HG03135 (cell line): Measurements from ENCODE around the gene CENPS.
"Not testable (repeated sequence)": the region's sequence is repeated elsewhere in the genome, so short reads cannot be mapped to it uniquely, and the experiment has no call there.

Source experiments
- ATAC-seq: cut with Tn5 transposase; IDR thresholded peaks from one replicate; pipeline ENCODE4 v1.9.1; 2021; ENCODE audit warnings: mild to moderate bottlenecking, moderate library complexity; ENCODE audit not compliant: unreplicated experiment

The CENPS gene

GRCh38 chr1:10430216-10431069 lies at the start of gene CENPS:
Gene CENPS, plus strand, starts transcription at chr1:10430433. Its CDS starts 85 bp downstream, at chr1:10430518.
- peak; percentile 77 for ATAC-seq

DNA sequence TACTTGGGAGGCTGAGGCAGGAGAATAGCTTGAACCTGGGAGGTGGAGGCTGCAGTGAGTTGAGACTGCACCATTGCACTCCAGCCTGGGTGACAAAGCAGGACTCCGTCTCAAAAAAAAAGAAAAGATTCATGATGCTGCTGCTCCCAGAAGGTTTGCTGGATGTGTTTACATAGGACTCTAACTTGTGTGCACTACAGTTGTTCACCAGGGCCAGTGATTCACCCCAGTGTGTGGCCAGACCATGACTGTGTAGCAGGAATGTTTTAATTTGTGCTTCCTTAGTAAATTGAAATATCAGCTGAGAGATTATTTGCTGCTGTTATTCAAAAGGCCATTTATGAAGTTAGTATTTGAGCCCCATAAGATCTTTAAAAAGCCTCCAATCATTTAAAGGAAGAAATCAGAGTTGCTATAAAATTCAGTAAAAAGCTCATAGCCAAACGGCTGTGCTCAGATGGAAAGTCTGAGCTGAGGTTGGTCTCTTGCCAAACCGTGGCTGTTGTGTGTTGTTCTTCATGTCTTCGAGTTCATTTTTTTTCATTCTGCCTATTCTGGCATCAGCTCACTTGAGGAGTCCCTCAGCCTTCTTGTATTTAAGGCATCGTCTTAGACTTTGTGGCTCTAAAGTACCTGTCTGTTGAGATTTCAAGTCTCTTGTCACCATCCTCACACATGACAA lies 49.5 kb upstream of the CENPS start:
- no peak for ATAC-seq

- no peak for ATAC-seq
Observed at GRCh38 chr1:10383630-10384029, 46.6 kb upstream of the CENPS start.

- ATAC-seq: no peak
Observed at GRCh38 chr1:10384219-10384618, 46.0 kb upstream of the CENPS start.

DNA sequence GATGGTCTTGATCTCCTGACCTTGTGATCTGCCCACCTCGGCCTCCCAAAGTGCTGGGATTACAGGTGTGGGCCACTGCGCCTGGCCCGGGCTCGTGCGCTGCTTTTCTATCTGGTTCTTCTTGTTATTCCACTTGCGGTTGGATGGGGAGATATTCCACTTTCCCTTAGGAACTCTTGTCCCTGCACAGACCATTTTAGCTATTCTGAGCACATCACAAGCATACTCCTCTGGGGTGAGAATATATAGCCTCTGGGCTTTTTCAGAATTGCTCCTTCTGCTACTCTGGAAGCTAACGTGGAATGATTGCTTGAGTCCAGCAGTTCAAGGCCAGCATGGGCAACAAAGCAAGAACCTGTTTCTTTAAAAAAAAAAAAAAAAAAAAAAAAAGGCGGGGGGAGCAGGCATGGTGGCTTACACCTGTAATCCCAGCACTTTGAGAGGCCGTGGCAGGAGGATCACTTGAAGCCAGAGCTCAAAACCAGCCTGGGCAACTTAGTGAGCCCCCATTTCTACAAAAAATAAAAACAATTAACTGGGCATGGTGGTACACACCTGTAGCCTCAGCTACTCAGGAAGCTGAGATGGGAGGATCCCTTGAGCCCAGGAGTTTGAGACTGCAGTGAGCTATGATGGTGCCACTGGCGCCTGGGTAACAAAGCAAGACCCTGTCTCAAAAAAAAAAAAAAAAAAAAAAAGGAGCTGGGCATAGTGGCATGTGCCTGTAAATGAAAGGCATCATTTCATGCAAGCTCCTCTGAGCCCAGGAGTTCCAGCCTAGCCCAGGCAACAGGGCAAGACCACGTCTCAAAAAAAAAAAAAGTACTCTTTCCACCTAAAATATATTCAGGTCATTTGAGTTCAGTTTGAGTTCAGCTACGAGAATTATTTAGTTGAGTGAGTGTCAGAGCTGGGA lies 43.2 kb upstream of the CENPS start:
- ATAC-seq: no peak

GRCh38 chr1:10387677-10388386 lies 42.4 kb upstream of the CENPS start:
- ATAC-seq: no peak

- ATAC-seq: no peak
Observed at GRCh38 chr1:10388387-10388715, 41.9 kb upstream of the CENPS start.

- ATAC-seq: no peak
Observed at GRCh38 chr1:10389271-10389973, 40.8 kb upstream of the CENPS start.

- no peak for ATAC-seq
Observed at GRCh38 chr1:10396870-10397269, 33.4 kb upstream of the CENPS start.

DNA sequence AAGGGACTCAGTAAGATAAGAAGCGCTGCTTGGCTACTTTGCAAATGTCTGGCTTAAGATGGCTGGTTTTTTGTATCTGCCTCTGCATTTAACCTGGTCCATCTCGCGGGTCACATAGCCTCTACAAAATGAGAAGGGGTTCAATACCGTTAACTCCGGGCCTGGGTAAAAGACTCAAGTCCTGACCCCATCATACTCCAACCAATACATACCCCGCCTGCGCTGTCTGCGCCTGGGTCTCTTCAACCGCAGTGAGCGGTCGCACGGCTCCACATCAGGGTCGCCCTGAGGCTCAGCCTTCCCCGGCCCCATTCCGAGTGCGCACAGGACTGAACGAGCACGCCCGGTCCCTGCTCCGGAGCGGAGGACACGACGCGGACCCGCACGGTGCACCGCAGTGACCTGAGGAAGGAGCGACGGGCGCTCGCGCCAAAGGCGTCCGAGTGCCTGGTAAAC lies 31.9 kb upstream of the CENPS start:
- peak; percentile 18 for ATAC-seq

DNA sequence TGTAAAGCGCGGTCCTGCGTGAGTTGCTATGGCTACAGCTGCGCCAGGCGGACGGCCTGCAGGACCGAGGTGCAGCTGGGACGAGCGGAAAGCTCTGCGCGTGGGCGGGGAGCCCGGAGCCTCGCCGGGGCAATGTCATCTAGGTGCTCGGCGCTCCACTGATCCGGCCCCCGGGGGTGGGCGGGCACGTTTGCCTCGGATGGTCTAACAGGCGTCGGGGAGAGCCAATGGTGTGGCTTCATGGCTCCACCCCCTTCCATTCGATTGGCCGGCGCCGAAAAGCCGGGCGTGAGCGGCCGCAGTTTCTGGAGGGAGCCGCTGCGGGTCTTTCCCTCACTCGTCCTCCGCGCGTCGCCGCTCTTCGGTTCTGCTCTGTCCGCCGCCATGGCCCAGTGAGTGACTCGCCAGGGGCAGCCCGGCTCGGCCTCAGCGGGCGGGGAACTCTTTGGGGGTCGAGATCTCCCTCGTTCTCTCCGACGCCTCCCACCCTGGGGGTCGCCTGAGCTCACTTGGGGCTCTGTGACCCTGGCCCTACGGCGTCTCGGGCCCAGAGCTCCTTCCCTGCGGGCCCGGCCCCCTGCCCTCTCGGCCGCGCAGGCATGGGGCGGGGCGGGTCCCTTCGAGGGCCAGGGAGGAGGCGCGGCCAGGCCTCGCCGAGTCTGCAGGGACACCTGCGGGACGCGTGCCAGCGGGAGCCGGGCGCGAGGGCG lies 31.3 kb upstream of the CENPS start, which contains the start of gene PGD:
PGD (plus strand) TSS at position 331 of the 710 bp plus-strand sequence; CDS start at position 385, 54 bp downstream.
- peak; percentile 96 for ATAC-seq

GRCh38 chr1:10399444-10399941 lies 30.7 kb upstream of the CENPS start:
- no peak for ATAC-seq

DNA sequence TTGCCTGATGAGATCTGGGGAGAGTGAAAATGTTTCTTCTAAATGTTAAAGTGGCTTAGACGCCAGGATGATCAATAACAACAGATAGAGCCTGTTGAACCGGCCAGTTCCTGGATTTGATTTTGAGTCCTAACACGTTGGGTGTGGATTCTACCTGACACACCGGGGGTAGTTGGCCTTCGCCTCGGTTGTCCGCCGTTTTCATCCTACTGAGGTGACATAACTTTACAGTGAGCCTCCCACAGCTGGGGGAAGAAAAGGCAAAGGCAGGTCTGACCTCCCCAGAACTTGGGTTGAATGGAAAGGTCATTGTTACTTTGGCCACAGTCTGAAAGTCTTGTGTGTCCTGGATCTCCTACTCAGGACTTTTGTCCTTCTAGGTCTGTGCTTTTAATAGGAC lies 30.2 kb upstream of the CENPS start:
- no peak for ATAC-seq

DNA sequence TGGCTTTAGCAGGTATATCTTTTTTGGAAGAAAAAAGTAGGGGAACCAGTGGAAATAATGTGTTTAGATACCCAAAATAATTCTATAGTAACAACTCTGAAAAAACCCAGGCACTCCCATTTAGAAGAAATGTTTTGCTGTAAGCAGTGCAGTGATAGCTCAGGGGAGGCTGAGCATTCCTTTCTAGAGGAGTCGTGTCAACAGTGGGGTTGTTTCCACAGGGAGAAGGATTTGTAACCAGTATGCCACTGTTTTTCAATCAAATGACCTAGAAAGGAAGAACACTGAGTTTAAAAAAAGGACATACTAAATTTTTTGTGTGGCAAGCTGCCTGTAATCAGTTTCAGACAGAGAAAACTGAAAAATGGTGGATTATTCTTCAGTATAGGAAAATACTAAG lies 29.0 kb upstream of the CENPS start:
- no peak for ATAC-seq

DNA sequence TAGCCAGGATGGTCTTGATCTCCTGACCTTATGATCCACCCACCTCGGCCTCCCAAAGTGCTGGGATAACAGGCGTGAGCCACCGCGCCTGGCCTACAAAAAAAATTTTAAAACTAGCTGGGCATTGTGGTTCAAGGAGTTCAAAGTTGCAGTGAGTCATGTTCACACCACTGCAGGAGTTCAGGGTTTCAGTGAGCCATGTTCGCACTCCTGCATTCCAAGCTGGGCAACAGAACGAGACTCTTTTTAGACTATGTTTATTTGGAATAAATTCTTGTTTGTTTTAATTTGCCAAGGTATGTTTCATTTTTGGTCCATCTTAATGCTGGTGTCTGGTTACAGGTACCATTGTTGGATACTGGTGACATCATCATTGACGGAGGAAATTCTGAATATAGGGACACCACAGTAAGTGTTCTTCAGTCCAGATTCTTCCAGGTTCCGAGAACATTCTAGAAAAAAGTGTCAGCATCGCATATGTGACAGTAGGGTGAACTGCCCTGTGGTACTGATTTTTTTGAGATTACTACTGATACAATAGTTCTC lies 27.4 kb upstream of the CENPS start:
- ATAC-seq: no peak

GRCh38 chr1:10407201-10407600 lies 23.0 kb upstream of the CENPS start:
- no peak for ATAC-seq

DNA sequence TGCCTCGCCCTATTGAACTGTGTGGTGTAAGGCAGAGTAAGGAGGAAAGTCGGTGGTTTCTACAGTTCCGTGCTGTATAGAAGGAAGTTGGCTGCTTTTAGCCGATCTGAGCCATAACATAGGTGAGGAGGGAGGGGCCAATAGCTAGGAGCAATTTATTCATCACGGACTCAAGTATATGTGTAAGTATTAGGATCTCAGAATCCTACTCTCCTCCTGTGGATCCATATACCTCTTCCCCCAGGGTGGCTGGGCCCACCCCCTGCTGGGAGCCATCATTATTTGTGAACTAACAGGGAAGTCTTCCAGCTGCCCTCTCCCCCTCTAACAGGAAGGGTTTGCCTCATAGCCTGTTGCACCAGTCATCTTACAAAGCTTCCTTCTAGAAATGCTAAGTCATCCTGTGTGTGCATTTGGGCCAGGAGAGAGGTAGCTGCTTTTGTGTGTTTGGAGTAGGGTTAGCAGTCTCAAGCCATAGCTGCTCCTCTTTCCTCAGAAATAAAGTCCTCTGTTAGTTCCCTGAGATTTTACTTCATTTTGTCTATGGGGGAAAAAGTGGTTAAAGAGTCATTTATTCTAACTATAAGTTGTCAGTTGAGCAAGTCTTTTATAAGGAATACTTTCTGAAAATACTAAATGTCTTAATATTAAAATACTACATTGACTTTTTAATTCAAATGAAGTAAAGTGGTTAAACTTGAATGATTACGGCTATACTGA lies 14.9 kb upstream of the CENPS start:
- ATAC-seq: no peak

- ATAC-seq: not testable (repeated sequence)
Observed at GRCh38 chr1:10415967-10416366, 14.3 kb upstream of the CENPS start.
